Endothelial cell of umbilical vein (primary cell): ENCODE data around the gene INPP5J. TPM values are rescaled to one million over a fixed set of nuclear protein-coding genes. Genes with fewer than 3 reads are reported as not detected.

Experiments
- BruUV-seq: library from RNA; stranded (reverse); fragments of 400-500 nt; replicated peaks from 2 replicates; lab custom pipeline; 2021; lab: Mats Ljungman, UMichigan
- CTCF ChIA-PET: fragments of 300-600, 350-600 bp; sonication (Branson Sonifier 250); formaldehyde crosslinking; loops from one replicate; lab custom pipeline; 2021; ENCODE audit warnings: antibody characterized with exemption, inconsistent platforms; lab: Charles Lee
- POLR2A ChIA-PET: fragments of 300-600, 350-600 bp; sonication (Branson Sonifier 250); formaldehyde crosslinking; loops from one replicate; lab custom pipeline; 2021; ENCODE audit warnings: antibody characterized with exemption, inconsistent platforms; lab: Charles Lee
- DNase-seq: peaks from one replicate; pipeline ENCODE4 v3.0.0-alpha.2; 2011; ENCODE audit warnings: low read depth, low spot score
- FAIRE-seq: peaks from 2 replicates; lab custom pipeline; 2011; peaks lifted over from hg19 to GRCh38; lab: Jason Lieb, UNC
- H2AFZ ChIP-seq: 2 replicates; pipeline ENCODE4 v1.6.0; 2012; ENCODE audit warnings: low read depth, low read length, control low read depth, inconsistent platforms
- H3K27ac ChIP-seq: 2 replicates; pipeline ENCODE4 v1.5.1; 2011; ENCODE audit warnings: low read depth, mild to moderate bottlenecking, control low read depth, low read length, moderate library complexity; ENCODE audit not compliant: insufficient read depth
- H3K27me3 ChIP-seq, 2 experiments: 2 replicates each; pipeline versions ENCODE4 v1.6.0 to v1.6.1; 2011; ENCODE audit warnings: low read length in 2 of 2, mixed read lengths in 1 of 2; ENCODE audit not compliant: control insufficient read depth in 2 of 2, insufficient read depth in 2 of 2
- H3K36me3 ChIP-seq, 2 experiments: 2 replicates in 1 of 2; 3 replicates in 1 of 2; pipeline ENCODE4 v1.5.1; 2011; ENCODE audit warnings: low read length in 2 of 2, mild to moderate bottlenecking in 1 of 2, moderate library complexity in 1 of 2; ENCODE audit not compliant: control insufficient read depth in 2 of 2, insufficient read depth in 2 of 2; ENCODE audit errors: extremely low read depth in 1 of 2
- H3K4me1 ChIP-seq: 3 replicates; pipeline ENCODE4 v1.5.1; 2011; ENCODE audit warnings: mild to moderate bottlenecking, low read length; ENCODE audit not compliant: control insufficient read depth, insufficient read depth; ENCODE audit errors: extremely low read depth
- H3K4me2 ChIP-seq: 2 replicates; pipeline ENCODE4 v1.6.1; 2011; ENCODE audit warnings: low read length, control low read depth, mixed read lengths; ENCODE audit not compliant: insufficient read depth
- H3K4me3 ChIP-seq, 3 experiments: fragments of 200-600 bp in 1 of 3; sonication (generic), shearing (Covaris generic) in 1 of 3; replicated peaks in 1 of 3; 2 replicates each; pipeline ENCODE4 v1.5.1; 2011 to 2016; ENCODE audit warnings: control low read depth in 3 of 3, low read length in 3 of 3, mild to moderate bottlenecking in 2 of 3, inconsistent platforms in 1 of 3, low read depth in 1 of 3, moderate library complexity in 1 of 3; ENCODE audit not compliant: insufficient read depth in 1 of 3
- H3K79me2 ChIP-seq: 2 replicates; pipeline ENCODE4 v1.6.0; 2012; ENCODE audit warnings: low read length, inconsistent platforms; ENCODE audit not compliant: control insufficient read depth, insufficient read depth
- H3K9ac ChIP-seq: replicated peaks from 2 replicates; pipeline ENCODE3; 2011; ENCODE audit warnings: low read length, control low read depth; ENCODE audit not compliant: insufficient read depth; ENCODE audit errors: extremely low read depth
- H3K9me1 ChIP-seq: replicated peaks from 3 replicates; pipeline ENCODE4 v1.6.0; 2011; ENCODE audit warnings: mild to moderate bottlenecking, low read length; ENCODE audit not compliant: control insufficient read depth, insufficient read depth; ENCODE audit errors: extremely low read depth
- H3K9me3 ChIP-seq: replicated peaks from 2 replicates; pipeline ENCODE4 v1.5.1; 2012; ENCODE audit warnings: low read length, inconsistent platforms; ENCODE audit not compliant: control insufficient read depth, insufficient read depth
- H4K20me1 ChIP-seq: replicated peaks from 2 replicates; pipeline ENCODE3; 2011; ENCODE audit warnings: mild to moderate bottlenecking, low read length; ENCODE audit not compliant: control insufficient read depth, insufficient read depth; ENCODE audit errors: extremely low read depth
- CTCF ChIP-seq, 2 donors: IDR thresholded peaks; 1 replicate in 1 of 2; 2 replicates in 1 of 2; pipeline ENCODE4 v1.5.1; 2011; ENCODE audit warnings: low read length in 2 of 2, mild to moderate bottlenecking in 2 of 2, moderate library complexity in 2 of 2, control low read depth in 1 of 2, inconsistent platforms in 1 of 2, low read depth in 1 of 2; ENCODE audit not compliant: insufficient read depth in 1 of 2; ENCODE audit errors: extremely low read depth in 1 of 2
- EZH2 ChIP-seq: IDR thresholded peaks from 2 replicates; pipeline ENCODE4 v1.6.1; 2012; ENCODE audit warnings: borderline replicate concordance, low read depth, mild to moderate bottlenecking, moderate library complexity, low read length, inconsistent platforms; ENCODE audit not compliant: severe bottlenecking
- FOS ChIP-seq: IDR thresholded peaks from 2 replicates; pipeline ENCODE4 v1.6.1; 2011; ENCODE audit warnings: mild to moderate bottlenecking, low read length, moderate library complexity, borderline replicate concordance; ENCODE audit not compliant: insufficient read depth
- GATA2 ChIP-seq: IDR thresholded peaks from 2 replicates; pipeline ENCODE4 v1.7.0; 2011; ENCODE audit warnings: low read depth, mild to moderate bottlenecking, moderate library complexity, mixed read lengths, low read length; ENCODE audit not compliant: insufficient read length, insufficient read depth
- JUN ChIP-seq: IDR thresholded peaks from 2 replicates; pipeline ENCODE4 v1.6.1; 2011; ENCODE audit warnings: borderline replicate concordance, low read depth; ENCODE audit not compliant: insufficient read length, insufficient read depth
- MYC ChIP-seq: IDR thresholded peaks from one replicate; pipeline ENCODE4 v1.6.1; 2011; ENCODE audit warnings: mild to moderate bottlenecking, low read depth, low read length
- dilution Hi-C: fragments of 300-500 bp; cut with MboI; formaldehyde crosslinking; loops from one replicate; pipeline ENCODE4 v1.15.0; 2019; ENCODE audit warnings: low sequenced_read_pairs; ENCODE audit not compliant: extremely low pct_ligation_motif_present
- intact Hi-C: fragments of 100-400 bp; cut with micrococcal nuclease; formaldehyde crosslinking; loops from one replicate; pipeline ENCODE4 v1.10.0; 2022
- polyA plus RNA-seq, 4 experiments: library from polyadenylated mRNA; depleted of rRNA in 3 of 4; stranded (reverse) in 3 of 4; unstranded in 1 of 4; fragments of >200 nt; gene quantifications; 2 replicates each; pipeline versions ENCODE4 v1.2.1 to v1.2.3, GENCODE V29; 2011 to 2012; ENCODE audit warnings: missing spikeins in 1 of 4
- total RNA-seq: library from RNA; stranded (reverse); gene quantifications from 2 replicates; pipeline ENCODE4 v1.2.3, GENCODE V29; 2021

Gene INPP5J
- total and polyA plus RNA-seq, 2 donors (not counting 3 experiments of a cell fraction or from before 2014, with no cell fraction given) = 0.43 to 0.49 TPM

GRCh38 chr22:31130873-31131272, 8.1 kb downstream of the INPP5J start:
- no peaks in the 10 kb centered on the region for H3K4me1 ChIP-seq
- H3K9me1 ChIP-seq = no peaks in the 10 kb centered on the region
- no peak overlapping the region for H3K27ac ChIP-seq
- H2AFZ ChIP-seq = no peak overlapping the region
- H3K9ac ChIP-seq = no peak overlapping the region
- no peaks in the 10 kb centered on the region for H3K79me2 ChIP-seq
- intact Hi-C loops (no loop called here), dilution Hi-C loops (no loop called here)
- no peak overlapping the region for H3K4me3 ChIP-seq
- H3K4me2 ChIP-seq = no peak overlapping the region
- no TSS peak for BruUV-seq
- no peaks in the 10 kb centered on the region for H3K36me3 ChIP-seq
- H3K9me3 ChIP-seq = no peaks in the 10 kb centered on the region
- FAIRE-seq (no peak), DNase-seq (no peak)
- ChIA-PET POLR2A (no interaction called here), CTCF (interaction anchor here (1.2 kb wide), 1 partner anchor 13 kb away, joined by 6 read pairs; no protein-coding TSS in a partner anchor)
- TF ChIP-seq JUN = no peak
- TF ChIP-seq GATA2 = no peak
- no peak for TF ChIP-seq MYC
- TF ChIP-seq FOS = no peak
- no peak for TF ChIP-seq CTCF (IDR thresholded peaks at IDR 0.05; ENCODE audit: extremely low read depth in 1 of 2, insufficient read depth in 1 of 2, low read depth in 1 of 2, low read length in 2 of 2)
- TF ChIP-seq EZH2 = no peak
- no peaks in the 10 kb centered on the region for H3K27me3 ChIP-seq
- no peaks in the 10 kb centered on the region for H4K20me1 ChIP-seq
